ENCODE results near the gene CLCN7.
"Not testable (repeated sequence)": the region's sequence is repeated elsewhere in the genome, so short reads cannot be mapped to it uniquely, and the experiment has no call there.

CLCN7 gene

DNA sequence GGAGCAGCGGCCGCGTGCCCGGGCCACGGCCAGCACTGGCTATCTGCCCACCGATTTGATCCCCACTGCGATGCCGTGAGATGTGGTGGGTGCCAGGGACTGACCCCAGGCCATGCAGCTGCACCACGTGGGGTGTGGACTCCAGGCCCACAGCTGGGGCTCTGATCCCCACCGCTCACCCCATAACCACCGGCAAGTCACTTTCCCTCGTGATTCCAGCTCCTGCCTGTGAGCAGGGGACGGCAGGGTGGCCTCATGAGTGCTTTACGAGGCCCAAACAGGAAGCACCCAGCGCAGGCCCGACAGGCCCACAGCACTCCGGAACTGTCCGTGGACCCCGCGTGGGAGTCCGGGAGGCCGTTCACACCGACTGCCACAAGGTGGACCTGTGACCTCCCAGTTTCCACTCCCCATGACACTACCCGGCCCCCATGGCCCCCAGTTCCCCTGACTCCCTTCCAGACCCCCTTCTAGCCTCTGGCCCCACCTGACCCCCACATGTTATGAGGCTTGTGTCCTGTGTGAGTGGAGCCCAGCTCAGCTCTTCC, 13.3 kb upstream of the CLCN7 start:
- no peak for DNase-seq (ENCODE audit: low read depth)

DNA sequence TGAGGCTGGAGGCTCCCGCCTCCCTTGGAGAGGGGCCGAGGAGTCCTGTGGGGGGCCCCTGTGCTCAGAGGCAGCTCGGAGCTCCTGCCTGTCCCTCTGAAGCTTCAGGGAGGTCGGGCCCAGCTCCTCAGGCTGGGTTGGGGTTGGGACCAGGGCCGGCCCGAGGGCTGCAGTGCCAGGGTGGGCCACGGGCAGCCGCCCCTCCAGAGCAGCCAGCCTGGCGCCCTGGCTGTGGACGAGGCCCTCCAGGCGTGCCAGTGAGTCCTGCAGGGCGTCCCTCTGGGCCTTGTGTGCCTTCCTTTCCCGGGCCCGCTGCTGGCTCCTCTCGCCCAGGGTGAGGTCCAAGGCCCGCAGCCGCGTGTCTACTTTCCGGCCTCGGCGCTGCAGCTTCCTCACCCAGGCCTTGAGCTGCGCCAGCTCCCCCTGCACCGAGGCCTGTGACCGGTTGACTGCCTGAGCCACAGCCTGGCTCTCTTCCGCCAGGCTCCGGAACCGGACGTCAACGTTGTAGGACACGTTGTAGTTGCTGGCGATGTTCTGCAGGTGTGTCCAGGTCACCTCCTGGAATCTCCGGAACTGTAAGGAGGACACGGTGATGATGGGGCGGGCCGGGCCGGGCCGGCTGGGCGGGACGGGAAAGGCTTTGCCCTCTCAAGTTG, 12.7 kb upstream of the CLCN7 start:
- DNase-seq (ENCODE audit: low read depth) = no peak

- no peak for DNase-seq (ENCODE audit: low read depth)
These were observed 11.9 kb upstream of the CLCN7 start for GRCh38 chr16:1486551-1487390.

GRCh38 chr16:1485847-1486496, 11.1 kb upstream of the CLCN7 start:
- no peak for DNase-seq (ENCODE audit: low read depth)

DNA sequence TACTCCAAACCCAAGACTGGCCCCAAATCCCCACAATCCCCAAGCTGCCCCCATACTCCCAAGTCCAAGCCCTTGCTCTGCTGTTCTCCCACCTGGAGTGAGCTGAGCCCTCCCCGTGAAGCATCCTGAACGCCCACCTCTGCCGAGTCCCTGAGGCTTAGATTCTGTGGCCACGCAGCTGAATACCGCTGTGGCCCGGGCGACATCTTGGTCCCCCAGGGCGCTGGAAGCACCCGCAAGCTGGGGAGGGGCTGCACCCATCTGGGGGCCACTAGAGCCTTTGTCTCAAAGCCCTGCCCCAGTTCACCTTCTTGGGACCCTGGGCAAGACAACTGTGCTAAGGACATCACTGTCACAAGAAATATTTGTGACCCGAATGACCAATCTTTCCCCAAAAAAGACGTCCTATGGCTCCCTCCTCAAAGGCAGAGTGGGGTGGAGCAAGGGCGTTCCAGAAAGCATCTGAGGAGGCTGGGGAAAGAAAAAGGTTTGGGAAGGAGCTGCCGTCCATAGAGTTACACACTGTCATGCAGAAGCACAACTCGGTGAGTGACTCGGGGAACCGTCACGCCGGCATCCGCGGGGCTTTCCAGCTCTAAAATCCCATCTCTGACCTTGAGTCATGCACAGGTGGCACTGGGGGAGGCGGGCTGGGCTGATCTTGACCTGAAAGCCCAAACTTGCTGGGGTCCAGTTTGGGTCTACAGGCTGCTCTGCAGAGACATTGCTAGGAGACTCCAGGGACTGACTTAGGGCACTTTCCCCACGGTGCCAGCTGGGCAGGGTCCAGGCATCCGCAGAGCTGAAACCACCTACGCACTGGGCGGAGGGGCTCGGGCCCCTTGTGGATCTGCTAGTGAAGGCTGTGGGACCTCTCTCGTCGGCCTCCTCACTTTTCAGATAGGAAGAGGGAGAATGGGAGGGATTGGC, 7.3 kb upstream of the CLCN7 start:
- DNase-seq (ENCODE audit: low read depth) = no peak

DNA sequence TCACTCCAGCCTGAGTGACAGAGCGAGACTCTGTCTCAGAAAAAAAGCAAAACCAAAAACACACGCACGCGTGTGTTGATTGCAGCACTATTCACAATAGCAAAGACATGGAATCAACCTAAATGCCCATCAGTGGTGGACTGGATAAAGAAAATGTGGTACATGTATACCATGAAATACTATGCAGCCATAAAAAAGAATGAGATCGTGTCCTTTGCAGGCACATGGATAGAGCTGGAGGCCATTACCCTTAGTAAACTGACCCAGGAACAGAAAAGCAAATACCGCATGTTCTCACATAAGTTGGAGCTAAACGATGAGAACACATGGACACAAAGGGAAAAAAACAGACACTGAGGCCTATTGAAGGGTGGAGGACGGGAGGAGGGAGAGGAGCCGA, 4.1 kb upstream of the CLCN7 start:
- not testable (repeated sequence) for DNase-seq (ENCODE audit: low read depth)

- DNase-seq (ENCODE audit: low read depth) = no peak
These were observed 2.2 kb upstream of the CLCN7 start for GRCh38 chr16:1477033-1477432.

DNA sequence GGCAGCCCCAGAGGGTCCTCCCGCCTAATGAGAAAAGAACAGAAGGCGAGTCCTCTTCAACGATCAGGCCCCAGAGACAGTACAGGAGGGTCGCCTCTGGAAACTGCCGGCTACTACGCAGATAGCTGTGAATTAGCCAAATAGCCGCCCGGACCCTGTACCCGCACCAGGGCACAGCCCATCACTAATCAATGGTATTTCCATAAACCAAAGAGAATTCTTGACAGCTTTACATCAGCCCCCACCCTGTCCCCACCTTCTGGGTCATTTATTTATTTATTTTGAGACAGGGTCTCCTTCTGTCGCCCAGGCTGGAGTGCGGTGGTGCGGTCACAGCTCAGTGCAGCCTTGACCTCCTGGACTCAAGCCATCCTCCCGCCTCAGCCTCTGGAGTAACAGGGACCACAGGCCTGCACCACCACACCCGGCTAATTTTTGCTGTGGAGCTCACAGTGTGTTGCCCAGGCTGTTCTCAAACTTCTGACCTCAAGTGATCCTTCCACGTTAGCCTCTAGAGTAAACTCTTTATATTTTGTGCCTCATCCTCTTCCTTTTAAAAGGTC, 805 bp upstream of the CLCN7 start:
- no peak for DNase-seq (ENCODE audit: low read depth)

GRCh38 chr16:1474082-1474795, 589 bp downstream of the CLCN7 start:
- peak; percentile 11 for DNase-seq (ENCODE audit: low read depth)

DNA sequence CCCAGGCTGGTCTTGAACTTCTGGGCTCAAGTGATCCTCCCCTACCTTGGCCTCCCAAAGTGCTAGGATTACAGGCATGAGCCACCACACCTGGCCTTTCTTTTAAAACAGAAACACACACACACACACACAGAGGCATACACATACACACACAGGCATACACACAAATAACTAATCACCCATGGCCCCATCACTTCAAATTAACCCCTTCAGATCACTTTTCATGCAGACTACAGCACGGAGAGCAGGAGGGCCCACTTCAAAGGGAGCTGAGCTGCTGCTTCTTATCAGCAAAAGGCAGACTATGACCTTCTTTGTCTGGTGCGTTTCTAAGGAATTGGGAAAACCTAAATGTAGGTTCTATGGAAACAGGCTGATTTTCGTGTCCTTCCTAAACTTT, 1.9 kb downstream of the CLCN7 start:
- DNase-seq (ENCODE audit: low read depth) = no peak

- no peak for DNase-seq (ENCODE audit: low read depth)
These were observed 3.1 kb downstream of the CLCN7 start for GRCh38 chr16:1471569-1472194.

- peak; percentile 15 for DNase-seq (ENCODE audit: low read depth)
These were observed 4.2 kb downstream of the CLCN7 start for GRCh38 chr16:1470481-1471251.

DNA sequence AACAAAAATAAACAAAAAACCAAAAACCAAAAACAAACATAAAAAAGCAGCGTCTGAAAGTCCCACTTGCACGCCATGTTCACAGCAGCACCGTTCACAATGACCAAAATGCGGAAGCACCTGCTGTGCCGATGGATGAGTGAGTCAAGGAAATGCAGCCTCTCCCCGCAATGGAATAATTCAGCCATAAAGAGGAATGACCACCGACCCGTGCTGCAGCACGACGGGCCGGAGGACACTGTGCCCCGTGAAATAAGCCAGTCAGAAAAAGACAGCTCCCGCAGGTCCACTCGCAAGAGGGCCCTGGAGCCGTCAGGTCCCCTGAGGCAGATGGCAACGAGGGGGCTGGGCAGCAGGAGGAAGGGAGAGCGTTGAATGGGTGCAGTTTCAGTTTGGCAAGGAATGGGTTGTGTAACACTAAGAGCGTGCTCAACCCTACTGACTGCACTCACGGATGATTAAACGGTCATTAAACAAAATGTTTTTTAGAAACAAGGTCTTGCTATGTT, 5.1 kb downstream of the CLCN7 start:
- no peak for DNase-seq (ENCODE audit: low read depth)

DNA sequence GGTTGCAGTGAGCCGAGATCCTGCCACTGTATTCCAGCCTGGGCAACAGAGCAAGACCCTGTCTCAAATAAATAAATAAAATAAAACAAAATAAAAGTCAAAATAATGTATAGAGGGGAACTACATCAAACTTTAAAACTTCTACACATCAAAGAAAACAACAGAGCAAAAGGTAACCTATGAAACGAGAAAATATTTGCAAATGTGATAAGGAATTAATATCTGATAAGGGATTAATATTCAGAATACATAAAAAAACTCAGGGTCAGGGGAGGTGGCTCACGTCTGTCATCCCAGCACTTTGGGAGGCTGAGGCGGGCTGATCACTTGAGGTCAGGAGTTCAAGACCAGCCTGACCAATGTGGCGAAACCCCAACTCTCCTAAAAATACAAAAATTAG, 5.7 kb downstream of the CLCN7 start:
- DNase-seq (ENCODE audit: low read depth) = not testable (repeated sequence)

- DNase-seq (ENCODE audit: low read depth) = no peak
These were observed 6.4 kb downstream of the CLCN7 start for GRCh38 chr16:1468426-1468810.

- DNase-seq (ENCODE audit: low read depth) = no peak
These were observed 7.8 kb downstream of the CLCN7 start for GRCh38 chr16:1466968-1467521.

DNA sequence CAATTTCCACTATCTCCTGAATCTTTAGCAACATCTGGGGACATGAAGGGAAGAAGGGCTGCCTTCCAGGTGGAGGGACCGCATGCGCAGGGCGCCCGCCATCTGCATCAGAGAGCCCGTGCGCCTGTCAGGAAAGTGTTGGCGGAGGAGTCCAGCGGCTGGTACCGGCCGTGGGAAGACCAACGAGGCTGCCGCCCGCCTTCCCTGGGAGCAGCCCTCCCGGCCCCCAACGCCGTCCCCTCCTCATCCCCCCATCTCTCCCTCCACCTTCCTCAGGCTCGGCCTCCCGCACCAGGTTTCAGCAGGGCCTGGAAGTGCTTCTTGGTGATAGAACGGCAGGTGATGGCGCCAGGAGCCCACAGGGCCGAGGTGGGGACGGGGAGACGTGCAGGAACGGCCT, 8.8 kb downstream of the CLCN7 start:
- DNase-seq (ENCODE audit: low read depth) = no peak

- no peak for DNase-seq (ENCODE audit: low read depth)
These were observed 9.3 kb downstream of the CLCN7 start for GRCh38 chr16:1465567-1465915.
